HepG2 (cell line): ENCODE measurements around the gene SLC35F3. TPM values are rescaled to one million over a fixed set of nuclear protein-coding genes. Genes with fewer than 3 reads are reported as not detected.

Experiments used
- AHDC1 ChIP-seq: sonication (generic); formaldehyde crosslinking; IDR thresholded peaks from 2 replicates; pipeline ENCODE4 v1.5.1; 2020; ENCODE audit warnings: mild to moderate bottlenecking, missing genetic modification reagents, borderline replicate concordance
- DNMT3B ChIP-seq: conservative IDR thresholded peaks from 2 replicates; pipeline ENCODE4 v1.6.1; 2016; ENCODE audit warnings: missing biosample characterization, control low read depth
- EHMT2 ChIP-seq: fragments of 200-600 bp; sonication (generic); IDR thresholded peaks from 2 replicates; pipeline ENCODE4 v1.7.0; 2017; ENCODE audit warnings: antibody characterized with exemption, low read depth, low read length, borderline replicate concordance
- ESRRA ChIP-seq: sonication (generic); formaldehyde crosslinking; IDR thresholded peaks from 2 replicates; pipeline ENCODE4 v1.5.1; 2020; ENCODE audit warnings: mild to moderate bottlenecking, low read depth, missing genetic modification reagents
- FOXO1 ChIP-seq: sonication (generic); formaldehyde crosslinking; IDR thresholded peaks from 2 replicates; pipeline ENCODE4 v1.4.0; 2020; ENCODE audit warnings: missing genetic modification reagents
- GATAD1 ChIP-seq: IDR thresholded peaks from 2 replicates; pipeline ENCODE4 v1.6.1; 2016; ENCODE audit warnings: missing genetic modification reagents, missing compliant biosample characterization
- HNRNPLL ChIP-seq: fragments of 200-400 bp; formaldehyde crosslinking; IDR thresholded peaks from 2 replicates; pipeline ENCODE4 v1.6.1; 2017; ENCODE audit warnings: mild to moderate bottlenecking, low read depth, low read length; ENCODE audit not compliant: poor library complexity, severe bottlenecking
- MEF2D ChIP-seq: sonication (generic); formaldehyde crosslinking; IDR thresholded peaks from 2 replicates; pipeline ENCODE4 v1.5.1; 2020; ENCODE audit warnings: mild to moderate bottlenecking, missing genetic modification reagents
- NCOA2 ChIP-seq: sonication (generic); formaldehyde crosslinking; IDR thresholded peaks from 2 replicates; pipeline ENCODE4 v1.8.0; 2022; ENCODE audit warnings: inconsistent platforms
- RBFOX2 ChIP-seq: fragments of 200-400 bp; formaldehyde crosslinking; IDR thresholded peaks from 2 replicates; pipeline ENCODE4 v1.6.1; 2017; ENCODE audit warnings: low read depth, mild to moderate bottlenecking, low read length
- SNAPC2 ChIP-seq: sonication (generic); formaldehyde crosslinking; IDR thresholded peaks from 2 replicates; pipeline ENCODE4 v1.8.1; 2022; ENCODE audit warnings: mild to moderate bottlenecking, missing genetic modification reagents
- TARDBP ChIP-seq: sonication (generic); formaldehyde crosslinking; IDR thresholded peaks from 2 replicates; pipeline ENCODE4 v1.8.0; 2022; ENCODE audit warnings: mild to moderate bottlenecking, missing genetic modification reagents
- TCF12 ChIP-seq, 2 experiments: fragments of 450-650 bp in 1 of 2; sonication (generic) in 1 of 2; formaldehyde crosslinking in 1 of 2; IDR thresholded peaks; 2 replicates each; pipeline versions ENCODE4 v1.6.1 to v1.8.0; 2017 to 2022; ENCODE audit warnings: antibody characterized with exemption in 1 of 2, mild to moderate bottlenecking in 1 of 2, missing genetic modification reagents in 1 of 2, moderate library complexity in 1 of 2
- TFAP4 ChIP-seq: sonication (generic); IDR thresholded peaks from 2 replicates; pipeline ENCODE4 v1.6.1; 2016; ENCODE audit warnings: low read depth, borderline replicate concordance
- YY1 ChIP-seq: IDR thresholded peaks from 2 replicates; pipeline ENCODE4 v1.6.1; 2011; ENCODE audit warnings: low read length, low read depth, moderate library complexity, mild to moderate bottlenecking; ENCODE audit not compliant: insufficient read depth, insufficient replicate concordance
- ZFP1 ChIP-seq: IDR thresholded peaks from 2 replicates; pipeline ENCODE4 v1.6.1; 2016
- ZNF136 ChIP-seq: sonication (generic); formaldehyde crosslinking; IDR thresholded peaks from 2 replicates; pipeline ENCODE4 v1.8.1; 2022; ENCODE audit warnings: low read depth, mild to moderate bottlenecking, moderate library complexity, missing genetic modification reagents
- ZNF276 ChIP-seq: sonication (generic); formaldehyde crosslinking; IDR thresholded peaks from 2 replicates; pipeline ENCODE4 v1.4.0; 2020; ENCODE audit warnings: mild to moderate bottlenecking, low read depth, missing genetic modification reagents
- ZNF292 ChIP-seq: sonication (generic); formaldehyde crosslinking; IDR thresholded peaks from 2 replicates; pipeline ENCODE4 v1.8.1; 2022; ENCODE audit warnings: mild to moderate bottlenecking, low read depth, missing genetic modification reagents, borderline replicate concordance
- ZNF460 ChIP-seq: sonication (generic); formaldehyde crosslinking; IDR thresholded peaks from 2 replicates; pipeline ENCODE4 v1.5.1; 2020; ENCODE audit warnings: missing genetic modification reagents, mild to moderate bottlenecking, borderline replicate concordance
- polyA plus RNA-seq, 8 experiments: library from polyadenylated mRNA; depleted of rRNA in 3 of 8; stranded (reverse) in 7 of 8; unstranded in 1 of 8; fragments of >200 nt; fragmentation: Illumina TruSeq in 4 of 8; extraction: Trizol in 4 of 8; gene quantifications; 2 replicates each; pipeline versions ENCODE4 v1.2.1 to v1.2.3, GENCODE V29; 2011 to 2016; ENCODE audit warnings: low read depth in 4 of 8, missing spikeins in 1 of 8, mixed read lengths in 1 of 8; ENCODE audit not compliant: insufficient read depth in 1 of 8
- total RNA-seq, 5 experiments: library from RNA; depleted of rRNA; stranded (reverse); fragments of >200 nt; fragmentation: Illumina TruSeq; extraction: Trizol; gene quantifications; 2 replicates each; pipeline ENCODE4 v1.2.3, GENCODE V29; 2016; ENCODE audit warnings: low read depth in 1 of 5

SLC35F3 gene
- total and polyA plus RNA-seq, 2 of the 13 experiments (the other 11 are each of a cell fraction or from before 2014, with no cell fraction given) = not detected

- no peak for TF ChIP-seq AHDC1 (CRISPR knock-in tag)
- TF ChIP-seq ZNF276 = peak; percentile 61
- peak; percentile 55 for TF ChIP-seq YY1
- peak; percentile 91 for TF ChIP-seq RBFOX2
- TF ChIP-seq ZFP1 (CRISPR knock-in tag) = peak; percentile 75; the same call in 1 of the 2 replicates
- TF ChIP-seq TARDBP = peak; percentile 85
- TF ChIP-seq ZNF460 = no peak; the same call in 1 of the 2 replicates
- TF ChIP-seq ZNF292 = peak; percentile 82; the same call in 1 of the 2 replicates
- TF ChIP-seq MEF2D (CRISPR knock-in tag) = peak; percentile 90
- no peak for TF ChIP-seq TCF12 (IDR thresholded peaks at IDR 0.05)
- peak; percentile 80; the same call in 1 of the 2 replicates for TF ChIP-seq TCF12 (CRISPR knock-in tag; IDR thresholded peaks at IDR 0.05)
- TF ChIP-seq HNRNPLL = peak; percentile 83
- peak; percentile 94 for TF ChIP-seq GATAD1
- TF ChIP-seq ESRRA (CRISPR knock-in tag) = peak; percentile 90
- TF ChIP-seq EHMT2 = peak; percentile 65; the same call in 1 of the 2 replicates
- TF ChIP-seq SNAPC2 (CRISPR knock-in tag) = peak; percentile 70; the same call in 1 of the 2 replicates
- TF ChIP-seq TFAP4 = no peak; the same call in 1 of the 2 replicates
- TF ChIP-seq DNMT3B (CRISPR knock-in tag) = no peak
- TF ChIP-seq ZNF136 (CRISPR knock-in tag) = peak; percentile 76; the same call in 1 of the 2 replicates
- peak; percentile 8 for TF ChIP-seq FOXO1 (CRISPR knock-in tag)
- TF ChIP-seq NCOA2 (CRISPR knock-in tag) = peak; percentile 38; the same call in 1 of the 2 replicates
These were observed 468.8 kb downstream of the SLC35F3 start, which contains the start of gene COA6 (continued) for GRCh38 chr1:234373064-234373958.
